ENCODE results near the gene NTRK2. TPM values are rescaled to one million over a fixed set of nuclear protein-coding genes. Genes with fewer than 3 reads are reported as not detected.

The NTRK2 gene
- total RNA-seq, 1 experiment from 2014 or later, result not detected

DNA sequence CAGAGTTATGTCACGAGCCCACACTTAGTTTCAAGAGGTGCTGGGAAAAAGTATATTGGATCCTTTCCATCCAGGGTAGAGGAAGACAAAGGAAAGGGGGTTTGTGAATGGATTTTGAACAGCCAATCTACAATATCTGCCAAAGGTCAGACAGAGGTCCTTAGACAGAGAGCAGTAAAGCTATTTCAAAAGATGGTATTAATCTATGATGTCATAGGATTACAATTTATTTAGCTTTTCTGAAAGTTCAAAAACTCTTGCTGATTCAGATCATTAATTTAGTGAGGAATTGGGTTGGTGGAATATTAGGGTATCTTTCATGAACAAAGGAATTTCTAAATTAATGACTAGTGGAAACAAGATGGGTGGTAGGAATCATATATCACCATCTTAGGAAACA lies 126.9 kb downstream of the NTRK2 start:
- RAD21 ChIA-PET (ENCODE audit: low non-redundant PET in 1 of 2, low total read pairs in 2 of 2, uncharacterized antibody in 2 of 2, unreplicated experiment in 2 of 2), result no interaction called here

More for the DNA sequence above, 126.9 kb downstream of the NTRK2 start:
- ATAC-seq, result no peak
- Histone ChIP-seq H3K27me3 (ENCODE audit: insufficient read depth, low read length) (peaks cover 13% of the 10 kb centered on the region), H2AFZ (ENCODE audit: low read depth, low read length, poor library complexity, severe bottlenecking) (no peak overlapping the region), H3K9me3 (ENCODE audit: control insufficient read depth in 1 of 2, insufficient read depth in 1 of 2, low read depth in 1 of 2, low read length in 2 of 2) (no peaks in the 10 kb centered on the region), H3K9me2 (ENCODE audit: insufficient read depth) (no peaks in the 10 kb centered on the region), H3K4me3 (replicated peaks in 1 of 2; ENCODE audit: low read depth in 1 of 2, low read length in 2 of 2) (no peak overlapping the region), H4K20me1 (ENCODE audit: insufficient read depth) (no peaks in the 10 kb centered on the region), H3K36me3 (ENCODE audit: control insufficient read depth in 1 of 2, insufficient read depth in 2 of 2, low read length in 2 of 2) (no peaks in the 10 kb centered on the region), H3K4me1 (ENCODE audit: control insufficient read depth in 1 of 2, insufficient read depth in 2 of 2, low read length in 2 of 2) (peaks cover 0 to 2% of the 10 kb centered on the region in 2 experiments; a peak in 1 of 4 replicates), H3K4me2 (ENCODE audit: low read length) (no peak overlapping the region), H3K9ac (ENCODE audit: low read length) (no peak overlapping the region), H3K79me2 (ENCODE audit: insufficient read depth, low read length) (no peaks in the 10 kb centered on the region), H3K27ac (ENCODE audit: low read depth, low read length) (no peak overlapping the region)
- no peak for DNase-seq (ENCODE audit: low read depth, low spot score)
- TF ChIP-seq SIN3A (IDR thresholded peaks at IDR 0.05; ENCODE audit: low read depth) (no peak), RAD21 (IDR thresholded peaks at IDR 0.05; ENCODE audit: low read depth) (no peak), CEBPB (IDR thresholded peaks at IDR 0.05; ENCODE audit: low read depth) (no peak), EGR1 (IDR thresholded peaks at IDR 0.05; ENCODE audit: low read depth) (no peak), EZH2phosphoT487 (IDR thresholded peaks at IDR 0.05; ENCODE audit: borderline replicate concordance) (no peak), MAX (IDR thresholded peaks at IDR 0.05) (no peak), CBX3 (IDR thresholded peaks at IDR 0.05; ENCODE audit: low read depth) (no peak), FOSL1 (IDR thresholded peaks at IDR 0.05; ENCODE audit: low read depth) (no peak)
- TF ChIP-seq, protein P1, sequence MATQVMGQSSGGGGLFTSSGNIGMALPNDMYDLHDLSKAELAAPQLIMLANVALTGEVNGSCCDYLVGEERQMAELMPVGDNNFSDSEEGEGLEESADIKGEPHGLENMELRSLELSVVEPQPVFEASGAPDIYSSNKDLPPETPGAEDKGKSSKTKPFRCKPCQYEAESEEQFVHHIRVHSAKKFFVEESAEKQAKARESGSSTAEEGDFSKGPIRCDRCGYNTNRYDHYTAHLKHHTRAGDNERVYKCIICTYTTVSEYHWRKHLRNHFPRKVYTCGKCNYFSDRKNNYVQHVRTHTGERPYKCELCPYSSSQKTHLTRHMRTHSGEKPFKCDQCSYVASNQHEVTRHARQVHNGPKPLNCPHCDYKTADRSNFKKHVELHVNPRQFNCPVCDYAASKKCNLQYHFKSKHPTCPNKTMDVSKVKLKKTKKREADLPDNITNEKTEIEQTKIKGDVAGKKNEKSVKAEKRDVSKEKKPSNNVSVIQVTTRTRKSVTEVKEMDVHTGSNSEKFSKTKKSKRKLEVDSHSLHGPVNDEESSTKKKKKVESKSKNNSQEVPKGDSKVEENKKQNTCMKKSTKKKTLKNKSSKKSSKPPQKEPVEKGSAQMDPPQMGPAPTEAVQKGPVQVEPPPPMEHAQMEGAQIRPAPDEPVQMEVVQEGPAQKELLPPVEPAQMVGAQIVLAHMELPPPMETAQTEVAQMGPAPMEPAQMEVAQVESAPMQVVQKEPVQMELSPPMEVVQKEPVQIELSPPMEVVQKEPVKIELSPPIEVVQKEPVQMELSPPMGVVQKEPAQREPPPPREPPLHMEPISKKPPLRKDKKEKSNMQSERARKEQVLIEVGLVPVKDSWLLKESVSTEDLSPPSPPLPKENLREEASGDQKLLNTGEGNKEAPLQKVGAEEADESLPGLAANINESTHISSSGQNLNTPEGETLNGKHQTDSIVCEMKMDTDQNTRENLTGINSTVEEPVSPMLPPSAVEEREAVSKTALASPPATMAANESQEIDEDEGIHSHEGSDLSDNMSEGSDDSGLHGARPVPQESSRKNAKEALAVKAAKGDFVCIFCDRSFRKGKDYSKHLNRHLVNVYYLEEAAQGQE (IDR thresholded peaks at IDR 0.05; ENCODE audit: low read depth), result no peak
- TF ChIP-seq, protein P2, sequence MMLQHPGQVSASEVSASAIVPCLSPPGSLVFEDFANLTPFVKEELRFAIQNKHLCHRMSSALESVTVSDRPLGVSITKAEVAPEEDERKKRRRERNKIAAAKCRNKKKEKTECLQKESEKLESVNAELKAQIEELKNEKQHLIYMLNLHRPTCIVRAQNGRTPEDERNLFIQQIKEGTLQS (IDR thresholded peaks at IDR 0.05), result no peak
- POLR2A ChIA-PET, result no interaction called here
- CTCF ChIA-PET, result no interaction called here
- BruUV-seq (replicated peaks), result no TSS peak
- intact Hi-C loops (cut with micrococcal nuclease), result no loop called here

Data from HCT116 (cell line).